PC-9 (cell line): ENCODE measurements around the gene RAB25. TPM values are rescaled to one million over a fixed set of nuclear protein-coding genes. Genes with fewer than 3 reads are reported as not detected.

Experiments
- BruUV-seq: library from RNA; stranded (reverse); fragments of 400-500 nt; replicated peaks from 2 replicates; lab custom pipeline; 2021; lab: Mats Ljungman, UMichigan
- CTCF ChIA-PET: fragments of 300-600 bp; sonication (Branson Sonifier 250); formaldehyde crosslinking; loops from one replicate; lab custom pipeline; 2022; ENCODE audit warnings: antibody characterized with exemption; lab: Charles Lee
- POLR2A ChIA-PET: fragments of 300-600 bp; sonication (Branson Sonifier 250); formaldehyde crosslinking; loops from one replicate; lab custom pipeline; 2022; ENCODE audit warnings: antibody characterized with exemption; ENCODE audit not compliant: unreplicated experiment; lab: Charles Lee
- DNase-seq, 2 experiments: peaks; one replicate each; pipeline versions ENCODE4 v3.0.0 to v3.0.0-alpha.2; 2015 to 2022; ENCODE audit warnings: mixed read lengths in 1 of 2
- H2AFZ ChIP-seq: fragments of 200-600 bp; sonication (generic); 2 replicates; pipeline ENCODE4 v1.8.1; 2017; ENCODE audit warnings: antibody characterized with exemption
- H3F3A ChIP-seq: fragments of 200-600 bp; sonication (generic); 2 replicates; pipeline ENCODE4 v1.8.1; 2017; ENCODE audit warnings: antibody characterized with exemption, mild to moderate bottlenecking, low read depth; ENCODE audit not compliant: insufficient read depth
- H3K27ac ChIP-seq: fragments of 200-600 bp; sonication (generic); 2 replicates; pipeline ENCODE4 v1.6.1; 2016; ENCODE audit warnings: mixed run types
- H3K27me3 ChIP-seq: fragments of 200-600 bp; sonication (generic); 2 replicates; pipeline ENCODE4 v1.6.1; 2016; ENCODE audit warnings: low read depth, mixed run types; ENCODE audit not compliant: insufficient read depth
- H3K36me3 ChIP-seq: fragments of 200-600 bp; sonication (generic); 2 replicates; pipeline ENCODE4 v1.6.1; 2016; ENCODE audit warnings: low read depth, mixed run types
- H3K4me1 ChIP-seq: fragments of 200-600 bp; sonication (generic); replicated peaks from 2 replicates; pipeline ENCODE4 v1.6.1; 2016; ENCODE audit warnings: mixed run types; ENCODE audit not compliant: insufficient read depth
- H3K4me2 ChIP-seq: fragments of 200-600 bp; sonication (generic); 2 replicates; pipeline ENCODE4 v1.6.1; 2017; ENCODE audit warnings: mixed run types
- H3K4me3 ChIP-seq: fragments of 200-600 bp; sonication (generic); 2 replicates; pipeline ENCODE4 v1.6.1; 2016; ENCODE audit warnings: mixed run types
- H3K79me2 ChIP-seq: fragments of 200-600 bp; sonication (generic); 2 replicates; pipeline ENCODE4 v1.6.1; 2017; ENCODE audit warnings: low read depth, mixed run types
- H3K9me2 ChIP-seq: fragments of 200-600 bp; sonication (generic); 2 replicates; pipeline ENCODE4 v1.8.1; 2017; ENCODE audit warnings: mild to moderate bottlenecking; ENCODE audit not compliant: insufficient read depth
- H3K9me3 ChIP-seq: fragments of 200-600 bp; sonication (generic); 2 replicates; pipeline ENCODE4 v1.8.1; 2016; ENCODE audit warnings: low read depth; ENCODE audit not compliant: insufficient read depth
- H4K20me1 ChIP-seq: fragments of 200-600 bp; sonication (generic); 2 replicates; pipeline ENCODE4 v1.8.1; 2017; ENCODE audit not compliant: insufficient read depth
- CTCF ChIP-seq: fragments of 200-600 bp; sonication (generic); conservative IDR thresholded peaks from 2 replicates; pipeline ENCODE4 v1.6.1; 2017; ENCODE audit warnings: mixed run types, antibody characterized with exemption, mild to moderate bottlenecking, moderate library complexity
- EZH2 ChIP-seq: fragments of 200-600 bp; sonication (generic); IDR thresholded peaks from 2 replicates; pipeline ENCODE4 v1.8.0; 2017; ENCODE audit warnings: antibody characterized with exemption, low read depth
- intact Hi-C: fragments of 100-400 bp; cut with micrococcal nuclease; formaldehyde crosslinking; loops from one replicate; pipeline ENCODE4 v1.10.0; 2022; ENCODE audit not compliant: unreplicated experiment
- total RNA-seq: library from RNA; stranded (reverse); gene quantifications from 2 replicates; pipeline ENCODE4 v1.2.3, GENCODE V29; 2021

The RAB25 gene
- total RNA-seq, 1 experiment from 2014 or later, result 129 TPM

- Histone ChIP-seq H4K20me1 (peaks cover 15% of the 10 kb centered on the region), H3K4me1 (peaks cover 11% of the 10 kb centered on the region), H3K4me2 (no peak overlapping the region), H3K4me3 (no peak overlapping the region), H3K36me3 (peaks cover 19% of the 10 kb centered on the region), H3K9me2 (no peaks in the 10 kb centered on the region), H3K79me2 (peaks cover 33% of the 10 kb centered on the region), H2AFZ (no peak overlapping the region), H3K27ac (no peak overlapping the region), H3K27me3 (no peaks in the 10 kb centered on the region), H3F3A (peaks cover 9% of the 10 kb centered on the region; the same call in 1 of the 2 replicates), H3K9me3 (no peaks in the 10 kb centered on the region)
- POLR2A ChIA-PET, result interaction anchor here (0.6 kb wide), 2 partner anchors 15 to 124 kb away, joined by 3 to 6 read pairs; no protein-coding TSS in a partner anchor
- TF ChIP-seq EZH2, result no peak
- no peak for TF ChIP-seq CTCF
- BruUV-seq, result no TSS peak
- CTCF ChIA-PET, result no interaction called here
- no peak for DNase-seq
- intact Hi-C loops, result no loop called here
Observed at GRCh38 chr1:156021954-156022353, 39.0 kb upstream of the RAB25 start.

GRCh38 chr1:156024801-156025200 lies 36.2 kb upstream of the RAB25 start:
- H3K27me3 ChIP-seq, result no peaks in the 10 kb centered on the region
- no peaks in the 10 kb centered on the region for H3K9me3 ChIP-seq
- no peak for DNase-seq
- no peaks in the 10 kb centered on the region; the same call in 1 of the 2 replicates for H3F3A ChIP-seq
- H3K79me2 ChIP-seq, result peaks cover 8% of the 10 kb centered on the region
- H4K20me1 ChIP-seq, result peaks cover 2% of the 10 kb centered on the region
- H3K4me3 ChIP-seq, result no peak overlapping the region
- H2AFZ ChIP-seq, result no peak overlapping the region
- BruUV-seq, result no TSS peak
- H3K36me3 ChIP-seq, result peaks cover 2% of the 10 kb centered on the region; the same call in 1 of the 2 replicates
- no peak overlapping the region for H3K27ac ChIP-seq
- H3K9me2 ChIP-seq, result no peaks in the 10 kb centered on the region
- H3K4me2 ChIP-seq, result no peak overlapping the region
- TF ChIP-seq CTCF (no peak), EZH2 (no peak)
- intact Hi-C loops, result no loop called here
- POLR2A ChIA-PET, result no interaction called here
- CTCF ChIA-PET, result no interaction called here
- peaks cover 2% of the 10 kb centered on the region for H3K4me1 ChIP-seq

GRCh38 chr1:156025876-156026275 lies 35.1 kb upstream of the RAB25 start:
- Histone ChIP-seq H4K20me1 (no peaks in the 10 kb centered on the region), H3K27ac (no peak overlapping the region), H3K4me1 (no peaks in the 10 kb centered on the region), H2AFZ (no peak overlapping the region), H3K9me3 (no peaks in the 10 kb centered on the region), H3K4me3 (no peak overlapping the region), H3K9me2 (no peaks in the 10 kb centered on the region), H3K36me3 (no peaks in the 10 kb centered on the region), H3K79me2 (no peaks in the 10 kb centered on the region), H3F3A (no peaks in the 10 kb centered on the region), H3K4me2 (no peak overlapping the region), H3K27me3 (no peaks in the 10 kb centered on the region)
- no peak for DNase-seq
- no peak for TF ChIP-seq EZH2
- 0 out of 2 replicates have a peak, but pooled peaks have one; percentile 27 for TF ChIP-seq CTCF
- ChIA-PET POLR2A (no interaction called here), CTCF (interaction anchor here (0.6 kb wide), 1 partner anchor 87 kb away, joined by 12 read pairs; no protein-coding TSS in a partner anchor)
- intact Hi-C loops, result no loop called here
- BruUV-seq, result no TSS peak
